Testis (tissue), 3 donors: ENCODE data around the gene UBE2G1. TPM values are rescaled to one million over a fixed set of nuclear protein-coding genes. Genes with fewer than 3 reads are reported as not detected.

Experiments used
- DNase-seq: peaks from one replicate; pipeline ENCODE4 v3.0.0-alpha.2; 2019
- H3K27ac ChIP-seq, 2 donors: fragments of 200-600 bp; sonication (generic); one replicate each; pipeline ENCODE4 v1.5.1; 2019
- H3K27me3 ChIP-seq: fragments of 200-600 bp; sonication (generic); one replicate; pipeline ENCODE4 v1.5.1; 2019
- H3K36me3 ChIP-seq: fragments of 200-600 bp; sonication (generic); one replicate; pipeline ENCODE4 v1.5.1; 2017; ENCODE audit warnings: low read depth; ENCODE audit errors: missing control alignments
- H3K4me1 ChIP-seq: fragments of 200-600 bp; sonication (generic); one replicate; pipeline ENCODE4 v1.5.1; 2019
- H3K4me3 ChIP-seq, 2 donors: fragments of 200-600 bp; sonication (generic); one replicate each; pipeline ENCODE4 v1.5.1; 2017 to 2019
- H3K9me3 ChIP-seq: fragments of 200-600 bp; sonication (generic); one replicate; pipeline ENCODE4 v1.5.1; 2017
- POLR2A ChIP-seq: fragments of 450-650 bp; IDR thresholded peaks from one replicate; pipeline ENCODE4 v1.6.1; 2017; ENCODE audit warnings: antibody characterized with exemption, mild to moderate bottlenecking, moderate library complexity
- WGBS, 2 donors: methylation state at CpG; one replicate each; pipeline ENCODE4 v1.1.5; 2018; 5-methylcytosine and 5-hydroxymethylcytosine counted together
- intact Hi-C: fragments of 100-400 bp; cut with DNase I; formaldehyde crosslinking; loops from one replicate; pipeline ENCODE4 v1.15.1; 2023; ENCODE audit warnings: low total_unique reads
- polyA plus RNA-seq: library from polyadenylated mRNA; stranded (reverse); fragments of 350-450 nt; fragmentation: Illumina TruSeq; extraction: RNeasy Lipid Tissue Mini Kit (QIAGEN cat#74804); gene quantifications from one replicate; pipeline ENCODE4 v1.2.3, GENCODE V29; 2014; ENCODE audit warnings: low read depth, low replicate concordance; ENCODE audit not compliant: insufficient read depth
- total RNA-seq, 2 donors: library from RNA; depleted of rRNA; stranded (reverse); fragments of >200 nt; gene quantifications; one replicate each; pipeline ENCODE4 v1.2.3, GENCODE V29; 2016
- TF ChIP-seq, protein P1 (sequence below), 3 experiments: fragments of 450-650 bp in 2 of 3; fragments of 200-600 bp in 1 of 3; sonication (generic) in 1 of 3; IDR thresholded peaks; one replicate each; pipeline ENCODE4 v1.5.1; 2016 to 2019; ENCODE audit warnings: antibody characterized with exemption in 3 of 3, mild to moderate bottlenecking in 2 of 3, moderate library complexity in 1 of 3

Gene UBE2G1
- total and polyA plus RNA-seq, 3 donors from 2014 or later = 50.1 to 66.1 (median 60.7) TPM

DNA sequence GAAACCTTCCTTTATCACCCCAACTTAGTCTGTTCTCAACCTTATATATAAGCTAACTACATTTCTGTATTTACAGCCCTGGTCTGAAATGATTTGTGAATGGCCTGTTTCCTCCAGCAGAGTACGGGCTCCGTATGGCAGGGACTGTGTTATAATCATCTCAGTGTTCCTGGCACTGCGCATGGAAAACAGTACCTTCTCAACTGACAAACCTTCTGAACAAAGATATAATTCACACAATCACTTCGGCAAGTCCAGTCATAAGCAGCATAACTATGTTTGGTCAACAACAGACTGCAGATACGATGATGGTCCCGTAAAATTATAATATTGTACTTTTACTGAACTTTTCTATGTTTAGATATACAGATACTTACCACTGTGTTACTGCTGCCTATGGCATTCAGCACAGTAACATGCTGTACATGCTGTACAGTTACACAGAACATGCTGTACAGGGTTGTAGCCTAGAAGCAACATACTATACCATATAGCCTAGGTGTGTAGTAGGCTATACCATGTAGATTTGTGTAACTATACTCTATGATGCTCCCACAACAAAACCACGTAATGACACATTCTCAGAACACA lies 132.7 kb downstream of the UBE2G1 start:
- H3K9me3 ChIP-seq = no peaks in the 10 kb centered on the region
- no peak for DNase-seq
- no peaks in the 10 kb centered on the region for H3K36me3 ChIP-seq
- no peak overlapping the region for H3K4me3 ChIP-seq
- 89 to 97% methylated on average over 7 of the region's 7 CpGs for WGBS, 2 donors
- no peaks in the 10 kb centered on the region for H3K27me3 ChIP-seq
- peaks cover 3% of the 10 kb centered on the region for H3K4me1 ChIP-seq
- TF ChIP-seq, protein P1, sequence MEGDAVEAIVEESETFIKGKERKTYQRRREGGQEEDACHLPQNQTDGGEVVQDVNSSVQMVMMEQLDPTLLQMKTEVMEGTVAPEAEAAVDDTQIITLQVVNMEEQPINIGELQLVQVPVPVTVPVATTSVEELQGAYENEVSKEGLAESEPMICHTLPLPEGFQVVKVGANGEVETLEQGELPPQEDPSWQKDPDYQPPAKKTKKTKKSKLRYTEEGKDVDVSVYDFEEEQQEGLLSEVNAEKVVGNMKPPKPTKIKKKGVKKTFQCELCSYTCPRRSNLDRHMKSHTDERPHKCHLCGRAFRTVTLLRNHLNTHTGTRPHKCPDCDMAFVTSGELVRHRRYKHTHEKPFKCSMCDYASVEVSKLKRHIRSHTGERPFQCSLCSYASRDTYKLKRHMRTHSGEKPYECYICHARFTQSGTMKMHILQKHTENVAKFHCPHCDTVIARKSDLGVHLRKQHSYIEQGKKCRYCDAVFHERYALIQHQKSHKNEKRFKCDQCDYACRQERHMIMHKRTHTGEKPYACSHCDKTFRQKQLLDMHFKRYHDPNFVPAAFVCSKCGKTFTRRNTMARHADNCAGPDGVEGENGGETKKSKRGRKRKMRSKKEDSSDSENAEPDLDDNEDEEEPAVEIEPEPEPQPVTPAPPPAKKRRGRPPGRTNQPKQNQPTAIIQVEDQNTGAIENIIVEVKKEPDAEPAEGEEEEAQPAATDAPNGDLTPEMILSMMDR (IDR thresholded peaks at IDR 0.05) = no peak
- no peak for TF ChIP-seq POLR2A
- intact Hi-C loops = no loop called here
- H3K27ac ChIP-seq = no peak overlapping the region

DNA sequence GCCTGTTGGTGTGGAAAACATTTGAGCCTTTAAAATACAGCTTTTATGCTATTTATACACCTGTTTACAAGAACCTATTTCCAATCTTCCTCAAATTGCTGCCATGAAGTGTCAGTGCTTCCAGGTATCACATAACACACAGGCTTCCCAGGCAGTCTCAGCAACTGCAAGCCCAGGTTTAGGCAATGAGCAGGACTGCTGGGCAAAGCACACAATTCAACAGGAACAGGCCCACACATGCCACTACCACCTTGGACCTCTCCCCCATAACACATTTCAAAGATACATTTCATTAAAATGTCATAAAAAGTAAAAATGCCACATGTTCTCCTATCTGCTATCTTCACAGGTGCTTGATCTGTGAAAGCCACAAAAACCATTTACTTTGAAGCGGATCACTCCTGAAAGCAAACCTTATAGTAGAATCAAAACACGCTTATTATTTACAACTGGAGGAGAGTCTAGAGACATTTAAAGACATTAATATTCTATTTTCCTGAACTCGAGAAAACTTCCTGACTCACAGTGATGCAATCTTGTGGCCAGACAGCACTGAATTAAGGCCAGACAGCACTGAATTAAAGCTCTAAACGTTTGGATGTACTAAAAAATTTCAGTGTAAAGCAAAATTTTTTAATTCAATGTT lies 134.2 kb downstream of the UBE2G1 start:
- intact Hi-C loops = no loop called here
- no peaks in the 10 kb centered on the region for H3K36me3 ChIP-seq
- WGBS, 2 donors = 79 to 82% methylated on average over 4 of the region's 4 CpGs
- no peak overlapping the region for H3K4me3 ChIP-seq
- no peak overlapping the region for H3K27ac ChIP-seq
- peaks cover 3% of the 10 kb centered on the region for H3K4me1 ChIP-seq
- no peaks in the 10 kb centered on the region for H3K9me3 ChIP-seq
- DNase-seq = no peak
- TF ChIP-seq POLR2A = no peak
- TF ChIP-seq, protein P1 (IDR thresholded peaks at IDR 0.05) = no peak
- H3K27me3 ChIP-seq = no peaks in the 10 kb centered on the region

DNA sequence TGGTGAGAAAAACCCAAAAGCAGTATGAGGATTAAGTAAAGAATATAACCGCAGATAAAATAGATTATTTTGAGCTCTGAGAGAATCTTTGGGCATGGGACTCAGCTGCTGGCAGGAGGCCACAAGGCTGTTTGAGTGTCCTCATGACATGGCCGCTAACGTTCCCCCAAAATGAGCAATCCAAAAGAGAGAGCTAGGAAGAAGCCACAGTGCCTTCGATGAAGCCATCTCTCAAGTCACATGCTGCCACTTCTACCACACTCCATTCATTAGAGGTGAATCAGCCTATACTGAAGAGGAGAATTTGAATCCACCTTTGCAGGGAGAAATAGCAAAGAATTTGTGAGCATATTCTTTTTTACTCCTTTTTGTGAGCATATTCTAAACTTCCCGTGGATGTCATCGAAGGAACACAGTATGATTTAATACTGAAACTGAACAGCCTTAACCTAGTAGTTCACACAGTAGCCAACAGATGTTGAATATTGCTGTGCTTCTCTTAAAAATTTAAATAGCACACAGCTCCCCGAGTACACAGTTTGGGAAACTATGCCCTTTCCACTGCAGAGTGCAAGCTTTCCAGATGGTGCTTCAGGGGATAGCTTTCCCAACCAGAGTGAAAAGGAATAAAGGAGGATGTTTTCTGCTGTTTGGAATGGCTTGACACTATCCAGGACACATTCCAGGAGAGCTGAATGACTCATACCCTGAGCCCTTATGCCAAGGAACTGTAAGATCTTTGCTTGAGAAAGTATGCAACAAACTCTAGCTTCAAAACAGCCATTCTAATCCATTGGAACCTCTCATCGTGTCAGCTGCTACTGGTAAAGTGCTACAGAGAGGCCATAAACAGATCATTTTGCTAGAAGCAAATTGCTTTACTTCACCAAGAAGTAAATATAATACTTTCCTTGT lies 136.6 kb downstream of the UBE2G1 start:
- peak; percentile 54 for DNase-seq
- no peak overlapping the region for H3K4me3 ChIP-seq
- TF ChIP-seq, protein P1 (IDR thresholded peaks at IDR 0.05) = no peak
- TF ChIP-seq POLR2A = no peak
- peak overlapping the region in 1 of 2 donors; percentile 12 for H3K27ac ChIP-seq
- no peaks in the 10 kb centered on the region for H3K27me3 ChIP-seq
- no peaks in the 10 kb centered on the region for H3K36me3 ChIP-seq
- intact Hi-C loops = no loop called here
- 47 to 55% methylated on average over 8 of the region's 8 CpGs for WGBS, 2 donors
- peaks cover 3% of the 10 kb centered on the region for H3K4me1 ChIP-seq
- H3K9me3 ChIP-seq = no peaks in the 10 kb centered on the region

DNA sequence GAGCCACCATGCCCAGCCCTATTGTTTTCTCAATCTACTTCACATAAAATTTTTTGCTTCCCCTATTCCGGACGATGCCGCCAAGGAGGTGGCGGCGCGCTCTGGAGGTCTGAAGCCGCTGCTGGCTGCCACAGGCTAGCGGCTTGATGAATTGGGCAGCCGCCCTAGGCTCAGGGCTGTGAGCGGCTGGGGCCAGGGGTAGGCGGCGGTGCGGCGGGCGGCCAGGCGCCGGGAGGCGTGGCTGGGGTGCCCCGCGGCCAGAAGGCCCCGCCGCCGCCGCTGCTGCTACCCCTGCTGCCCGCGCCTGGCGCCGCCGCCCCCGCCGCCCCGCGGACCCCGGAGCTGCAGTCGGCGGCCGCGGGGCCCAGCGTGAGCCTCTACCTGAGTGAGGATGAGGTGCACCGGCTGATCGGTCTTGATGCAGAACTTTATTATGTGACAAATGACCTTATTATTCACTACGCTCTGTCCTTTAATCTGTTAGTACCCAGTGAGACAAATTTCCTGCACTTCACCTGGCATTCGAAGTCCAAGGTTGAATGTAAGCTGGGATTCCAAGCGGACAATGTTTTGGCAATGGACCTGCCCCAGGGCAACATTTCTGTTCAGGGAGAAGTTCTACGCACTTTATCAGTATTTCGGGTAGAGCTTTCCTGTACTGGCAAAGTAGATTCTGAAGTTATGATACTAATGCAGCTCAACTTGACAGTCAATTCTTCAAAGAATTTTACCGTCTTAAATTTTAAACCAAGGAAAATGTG lies 144.4 kb downstream of the UBE2G1 start:
- H3K27me3 ChIP-seq = no peaks in the 10 kb centered on the region
- DNase-seq = no peak
- H3K9me3 ChIP-seq = no peaks in the 10 kb centered on the region
- 73 to 76% methylated on average over 17 to 47 of the region's 47 CpGs for WGBS, 2 donors
- H3K4me1 ChIP-seq = peaks cover 9% of the 10 kb centered on the region
- intact Hi-C loops = no loop called here
- no peak overlapping the region for H3K27ac ChIP-seq
- H3K36me3 ChIP-seq = no peaks in the 10 kb centered on the region
- TF ChIP-seq POLR2A = no peak
- TF ChIP-seq, protein P1 (IDR thresholded peaks at IDR 0.05) = no peak
- no peak overlapping the region for H3K4me3 ChIP-seq
